HG02970 (cell line): ENCODE measurements around the gene ARID3A.

ENCODE experiments used
- ATAC-seq: cut with Tn5 transposase; IDR thresholded peaks from one replicate; pipeline ENCODE4 v1.9.1; 2021; ENCODE audit warnings: mild to moderate bottlenecking, moderate library complexity, moderate number of reproducible peaks; ENCODE audit not compliant: unreplicated experiment, low FRiP score

ARID3A gene

DNA sequence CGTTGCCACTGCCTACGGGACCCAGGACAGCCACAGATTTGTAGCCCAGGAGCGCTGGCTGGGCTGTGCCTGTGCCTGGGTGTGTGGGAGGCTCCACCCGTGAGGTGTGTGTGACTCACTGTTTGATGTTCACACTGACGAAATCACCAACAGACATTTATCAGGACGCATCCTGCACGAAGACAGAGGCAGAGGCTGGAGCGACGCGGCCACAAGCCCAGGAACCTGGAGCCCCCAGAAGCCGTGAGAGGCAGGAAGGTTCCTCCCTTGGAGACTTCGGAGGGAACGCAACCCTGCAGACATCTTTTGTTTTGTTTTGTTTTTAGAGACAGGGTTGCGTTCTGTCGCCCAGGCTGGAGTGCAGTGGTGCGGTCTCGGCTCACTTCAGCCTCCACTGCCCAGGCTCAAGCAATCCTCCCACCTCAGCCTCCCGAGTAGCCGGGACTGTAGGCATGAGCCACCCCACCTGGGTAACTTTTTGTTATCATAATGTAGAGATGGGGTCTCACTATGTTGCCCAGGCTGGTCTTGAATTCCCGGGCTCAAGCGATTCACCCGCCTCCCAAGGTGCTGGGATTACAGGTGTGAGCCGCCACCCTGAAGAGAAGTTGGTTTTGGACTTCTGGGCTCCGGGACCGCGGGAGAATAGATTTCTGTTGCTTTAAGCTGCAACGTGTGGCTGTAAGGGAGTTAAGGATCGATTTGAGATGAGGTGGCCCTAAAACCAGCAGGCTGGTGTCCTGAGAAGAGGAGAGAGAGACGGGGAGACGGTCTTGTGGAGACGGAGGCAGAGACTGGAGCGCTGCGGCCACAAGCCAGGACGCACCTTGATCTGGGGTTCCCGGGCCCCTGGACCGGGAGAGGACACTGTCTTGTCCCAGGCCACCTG lies 33.4 kb downstream of the ARID3A start:
- ATAC-seq, result no peak

DNA sequence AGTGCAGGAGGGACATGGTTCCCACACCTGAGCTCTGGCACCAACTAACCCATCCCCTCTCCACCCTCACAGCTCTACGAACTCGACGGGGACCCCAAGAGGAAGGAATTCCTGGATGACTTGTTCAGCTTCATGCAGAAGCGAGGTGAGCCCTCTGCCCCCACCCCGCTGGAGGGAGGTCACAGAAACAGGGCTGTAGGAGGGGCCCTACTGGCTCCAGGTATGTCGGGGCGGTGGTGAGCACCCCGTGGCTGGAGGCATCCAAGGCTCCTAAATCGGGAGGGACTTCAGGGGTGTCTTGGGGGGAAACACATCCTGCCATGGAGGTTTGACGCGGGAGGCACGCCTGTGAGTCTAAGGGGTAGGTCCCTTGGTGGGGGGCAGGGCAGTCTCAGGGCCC lies 34.2 kb downstream of the ARID3A start:
- ATAC-seq, result no peak

DNA sequence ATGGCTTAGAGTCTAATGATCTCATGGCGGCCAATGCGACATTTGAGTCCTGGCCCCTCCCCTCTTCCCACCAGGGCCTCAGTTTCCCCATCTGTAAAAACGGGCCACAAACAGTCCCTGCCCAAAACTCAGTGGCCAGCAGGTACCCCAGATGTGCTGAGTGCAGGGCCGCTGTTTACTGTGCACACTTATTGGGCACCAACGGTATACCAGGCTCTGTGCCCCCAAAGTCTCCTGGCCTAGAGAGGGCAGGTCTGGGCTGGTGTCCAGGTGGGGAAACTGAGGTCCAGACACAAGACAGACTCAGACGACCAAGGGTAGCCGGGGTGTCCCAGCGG lies 34.7 kb downstream of the ARID3A start:
- ATAC-seq, result no peak

DNA sequence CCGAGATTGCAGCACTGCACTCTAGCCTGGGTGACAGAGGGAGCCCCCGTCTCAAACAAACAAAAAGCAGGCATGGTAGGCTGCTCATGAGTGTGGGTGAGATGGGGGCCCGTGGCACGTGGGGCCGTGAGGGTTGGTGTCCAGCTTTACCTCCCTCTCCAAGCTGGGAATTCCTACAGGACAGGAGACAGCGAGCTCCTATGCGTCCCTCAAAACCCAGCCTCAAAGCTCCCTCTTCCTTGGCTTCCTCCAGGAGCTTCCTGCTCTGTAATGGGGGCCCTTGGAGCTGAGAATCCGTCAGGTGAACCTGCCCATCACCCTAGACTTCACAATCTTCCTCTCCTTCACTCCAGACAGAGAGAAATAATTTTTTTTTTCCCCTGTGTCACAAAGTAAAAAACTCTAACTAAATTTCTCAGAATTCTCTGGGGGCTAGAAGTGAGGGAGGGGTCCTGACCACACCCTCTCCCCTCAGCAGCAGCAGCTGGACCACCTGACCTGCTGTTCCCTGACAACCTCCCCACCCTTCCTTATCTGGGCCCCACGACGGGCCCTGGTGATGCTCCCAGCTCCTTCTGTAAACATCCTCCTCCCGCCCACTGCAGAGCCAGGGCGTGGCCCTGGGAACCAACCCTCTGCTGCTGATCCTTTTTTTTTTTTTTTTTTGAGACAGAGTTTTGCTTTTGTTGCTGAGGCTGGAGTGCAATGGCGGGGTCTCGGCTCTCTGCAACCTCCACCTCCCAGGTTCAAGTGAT lies 36.2 kb downstream of the ARID3A start:
- no peak for ATAC-seq

DNA sequence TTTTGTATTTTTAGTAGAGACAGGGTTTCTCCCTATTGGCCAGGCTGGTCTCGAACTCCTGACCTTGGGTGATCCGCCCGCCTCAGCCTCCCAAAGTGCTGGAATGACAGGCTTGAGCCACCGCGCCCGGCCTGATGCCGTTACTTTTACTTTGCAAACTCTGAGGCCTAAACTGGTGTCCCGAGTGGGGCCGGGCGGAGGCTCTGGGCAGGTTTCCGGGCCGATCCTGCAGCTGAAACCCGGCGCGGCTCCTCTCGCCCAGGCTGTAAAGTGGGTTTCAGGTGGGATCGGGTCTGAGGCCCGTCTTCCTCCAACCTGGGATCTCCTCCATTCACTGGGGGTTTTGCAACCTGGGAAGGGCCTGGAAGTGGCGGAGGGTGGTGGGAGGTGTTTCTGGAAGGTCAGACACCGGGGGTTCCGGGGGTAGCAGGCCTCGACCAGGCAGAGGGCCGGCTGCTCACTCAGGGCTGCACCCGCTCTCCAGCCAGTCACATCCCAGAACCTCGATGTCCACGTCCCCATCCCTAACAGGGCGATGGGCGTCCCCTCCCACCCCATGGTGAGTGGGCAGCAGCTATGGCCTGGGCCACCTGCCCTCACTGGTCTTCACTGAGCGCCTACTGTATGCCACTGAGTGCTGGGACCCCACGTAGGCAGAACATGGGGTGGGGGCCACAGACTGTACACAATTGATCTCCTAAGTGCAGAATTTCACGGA lies 37.0 kb downstream of the ARID3A start:
- ATAC-seq, result no peak

DNA sequence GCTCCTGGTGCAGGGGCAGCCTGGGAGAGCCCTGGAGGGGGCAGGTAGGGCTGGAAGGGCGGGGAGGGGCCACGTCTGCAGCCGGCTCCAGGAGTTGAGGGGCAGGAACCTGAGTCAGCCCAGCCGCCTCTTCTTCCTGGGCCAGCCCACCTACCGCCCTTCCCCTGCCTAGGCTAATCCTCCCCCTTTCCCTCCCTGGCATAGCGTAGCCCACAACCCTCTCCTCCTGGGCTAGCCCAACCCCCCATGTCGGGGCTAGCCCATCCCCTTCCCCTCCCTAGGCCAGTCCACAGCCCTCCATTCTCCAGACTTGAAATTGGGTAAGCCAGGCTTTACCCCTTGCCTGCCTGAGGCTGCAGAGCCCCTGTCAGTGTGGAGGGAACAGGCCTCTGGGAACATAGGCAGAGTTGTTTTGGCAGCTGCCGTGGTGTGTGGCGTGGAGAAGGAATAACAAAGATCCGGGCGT lies 37.7 kb downstream of the ARID3A start:
- ATAC-seq, result no peak

DNA sequence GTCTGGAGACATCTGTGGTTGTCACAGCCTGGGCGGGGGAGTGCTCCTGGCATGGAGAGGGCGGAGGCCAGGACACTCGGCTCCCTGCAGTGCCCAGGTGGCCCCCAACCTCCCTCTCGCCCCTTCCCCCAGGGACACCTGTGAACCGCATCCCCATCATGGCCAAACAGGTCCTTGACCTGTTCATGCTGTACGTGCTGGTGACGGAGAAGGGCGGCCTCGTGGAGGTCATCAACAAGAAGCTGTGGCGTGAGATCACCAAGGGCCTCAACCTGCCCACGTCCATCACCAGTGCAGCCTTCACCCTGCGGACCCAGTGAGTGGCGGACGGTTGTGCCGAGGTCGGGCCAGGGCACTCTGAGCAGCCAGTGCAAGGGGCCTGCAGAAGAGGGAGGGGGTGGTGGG lies 38.3 kb downstream of the ARID3A start:
- no peak for ATAC-seq

DNA sequence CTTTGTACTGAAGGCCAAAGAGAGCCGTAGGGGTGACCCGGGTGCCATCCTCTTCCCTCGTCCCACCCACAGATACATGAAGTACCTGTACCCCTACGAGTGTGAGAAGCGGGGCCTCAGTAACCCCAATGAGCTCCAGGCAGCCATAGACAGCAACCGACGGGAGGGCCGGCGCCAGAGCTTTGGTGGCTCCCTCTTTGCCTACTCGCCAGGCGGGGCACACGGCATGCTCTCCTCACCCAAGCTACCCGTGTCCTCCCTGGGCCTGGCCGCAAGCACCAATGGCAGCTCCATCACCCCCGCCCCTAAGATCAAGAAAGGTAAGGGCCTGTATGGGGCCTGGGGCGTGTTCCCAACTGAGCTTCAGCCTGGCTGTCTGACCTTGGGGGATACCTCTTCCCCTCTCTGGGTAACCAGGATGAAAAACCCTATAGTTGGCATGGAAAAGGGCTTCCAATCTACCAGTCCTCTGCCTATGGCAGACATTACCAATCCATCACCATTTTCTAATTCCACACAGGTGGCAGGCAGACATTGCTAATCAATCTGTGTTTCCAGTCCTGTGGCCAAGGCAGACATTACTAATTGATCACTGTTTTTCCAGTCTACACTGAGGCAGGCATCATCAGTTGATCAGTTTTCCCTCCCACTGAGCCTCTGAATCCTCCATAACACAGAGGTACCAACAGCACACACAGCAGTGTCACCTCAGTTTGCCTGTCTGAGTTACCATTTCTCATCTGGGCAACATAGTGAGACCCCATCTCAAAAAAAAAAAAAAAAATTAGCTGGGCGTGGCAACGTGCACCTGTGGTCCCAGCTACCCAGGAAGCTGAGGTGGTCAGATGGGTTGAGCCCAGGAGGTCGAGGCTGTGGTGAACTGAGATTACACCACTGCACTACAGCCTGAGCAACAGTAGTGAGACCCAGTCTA lies 39.2 kb downstream of the ARID3A start:
- ATAC-seq, result no peak

DNA sequence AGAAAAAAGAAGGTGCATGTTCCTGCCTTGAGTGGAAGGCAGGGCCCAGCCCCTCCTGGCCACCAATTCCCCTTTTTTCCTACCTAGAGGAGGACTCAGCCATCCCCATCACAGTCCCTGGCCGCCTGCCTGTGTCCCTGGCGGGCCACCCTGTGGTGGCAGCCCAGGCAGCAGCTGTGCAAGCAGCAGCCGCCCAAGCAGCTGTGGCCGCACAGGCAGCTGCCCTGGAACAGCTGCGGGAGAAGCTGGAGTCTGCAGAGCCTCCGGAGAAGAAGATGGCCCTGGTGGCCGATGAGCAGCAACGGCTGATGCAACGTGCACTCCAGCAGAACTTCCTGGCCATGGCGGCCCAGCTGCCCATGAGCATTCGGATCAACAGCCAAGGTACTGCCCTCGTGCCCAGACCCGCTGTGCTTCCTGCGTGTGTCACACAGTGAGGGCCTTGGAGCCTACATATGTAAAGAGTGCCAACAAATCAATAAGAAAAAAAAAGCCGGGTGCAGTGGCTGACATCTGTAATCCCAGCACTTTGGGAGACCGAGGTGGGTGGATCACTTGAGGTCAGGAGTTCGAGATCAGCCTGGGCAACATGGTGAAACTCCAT lies 40.8 kb downstream of the ARID3A start:
- no peak for ATAC-seq

DNA sequence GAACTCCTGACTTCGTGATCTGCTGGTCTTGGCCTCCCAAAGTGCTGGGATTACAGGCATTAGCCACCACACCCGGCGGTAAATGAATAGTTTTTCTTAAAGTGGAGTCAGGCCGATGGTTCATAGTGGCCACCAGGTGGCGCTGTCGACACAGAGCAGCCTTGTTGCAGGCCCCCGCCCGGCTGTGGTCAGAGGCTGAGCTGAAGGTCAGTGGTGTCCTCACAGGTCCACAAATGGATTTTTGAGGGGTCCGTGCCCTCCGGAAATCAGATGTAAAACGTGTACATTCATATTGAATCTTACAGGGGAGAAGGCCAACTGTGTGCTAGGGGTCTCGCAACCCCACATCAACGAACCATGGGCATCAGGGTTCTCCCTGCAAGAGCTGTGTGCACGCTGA lies 44.9 kb downstream of the ARID3A start:
- ATAC-seq, result no peak

DNA sequence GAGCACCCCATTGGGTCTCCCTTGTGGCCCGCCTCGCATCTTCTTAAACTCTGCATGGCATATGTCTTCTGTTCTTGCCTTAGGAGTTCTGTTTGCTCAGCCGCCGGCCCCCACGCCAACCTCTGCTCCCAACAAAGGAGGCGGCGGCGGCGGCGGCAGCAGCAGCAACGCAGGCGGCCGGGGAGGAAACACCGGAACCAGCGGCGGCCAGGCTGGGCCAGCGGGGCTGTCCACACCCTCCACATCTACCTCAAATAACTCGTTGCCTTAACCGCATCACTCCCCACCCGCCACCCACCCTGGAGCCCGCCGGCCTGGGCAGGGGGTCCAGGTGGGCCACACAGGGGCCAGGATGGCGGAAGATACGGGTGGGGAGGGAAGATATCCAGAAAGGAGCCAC lies 46.0 kb downstream of the ARID3A start:
- ATAC-seq, result no peak

DNA sequence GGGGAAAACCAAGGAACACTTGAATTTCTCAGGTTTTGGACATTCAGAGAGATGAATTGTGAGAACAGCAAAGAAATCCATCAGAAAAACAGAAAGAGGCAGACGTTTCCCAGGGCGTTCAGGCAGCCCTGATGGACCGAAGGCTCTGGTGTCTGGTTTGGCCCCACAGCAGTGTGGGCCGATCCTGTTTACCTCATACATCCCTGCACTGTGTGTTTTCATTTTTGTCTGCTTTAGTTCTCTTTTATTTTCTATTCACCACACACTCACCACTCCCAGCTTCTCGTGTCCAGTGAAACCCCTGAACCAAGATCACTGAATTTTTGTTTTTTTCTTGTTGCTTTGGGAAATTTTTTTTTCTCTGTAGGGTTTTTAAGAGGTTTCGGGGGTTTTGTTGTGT lies 46.4 kb downstream of the ARID3A start:
- ATAC-seq, result no peak

DNA sequence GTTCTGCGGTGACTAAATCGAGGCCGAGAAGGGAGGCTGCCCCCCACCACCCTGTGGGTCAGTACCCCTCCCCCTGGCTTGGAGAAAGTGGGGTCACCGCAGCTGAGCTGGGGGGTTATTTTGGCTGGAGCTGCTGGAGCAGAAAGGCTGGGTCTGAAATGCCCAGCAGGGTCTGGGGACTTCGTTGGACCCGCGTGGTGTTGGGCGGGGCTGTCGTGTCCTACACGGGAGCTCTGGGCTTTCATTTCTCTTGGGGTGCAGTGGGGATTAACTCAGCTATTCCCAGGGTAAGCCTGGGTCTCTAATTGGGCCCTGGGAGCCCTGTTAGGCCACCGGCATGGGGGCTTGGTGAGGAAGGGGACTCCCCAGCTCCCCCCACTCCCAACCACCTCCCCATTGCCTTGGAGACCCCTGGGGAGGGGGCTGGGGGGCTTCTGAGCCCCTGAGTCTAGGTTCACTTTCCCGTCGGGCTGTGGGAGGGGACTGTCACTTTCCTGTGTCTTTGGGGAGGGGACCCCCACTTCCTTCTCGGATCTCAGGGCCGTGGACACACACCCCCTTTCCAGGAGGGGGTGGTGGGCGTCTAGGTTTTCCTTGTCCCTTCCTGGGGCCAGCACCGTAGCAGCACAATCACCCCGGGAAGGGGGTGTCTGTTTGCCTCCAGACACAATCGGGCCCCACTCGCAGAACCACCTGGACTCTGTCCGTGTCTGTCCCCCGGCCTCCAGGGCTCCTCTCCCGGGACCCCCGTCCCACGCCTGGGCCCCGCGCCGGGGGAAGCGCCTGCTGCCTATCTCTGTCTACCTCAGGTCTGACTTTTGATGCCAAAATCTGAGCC lies 48.1 kb downstream of the ARID3A start:
- no peak for ATAC-seq

DNA sequence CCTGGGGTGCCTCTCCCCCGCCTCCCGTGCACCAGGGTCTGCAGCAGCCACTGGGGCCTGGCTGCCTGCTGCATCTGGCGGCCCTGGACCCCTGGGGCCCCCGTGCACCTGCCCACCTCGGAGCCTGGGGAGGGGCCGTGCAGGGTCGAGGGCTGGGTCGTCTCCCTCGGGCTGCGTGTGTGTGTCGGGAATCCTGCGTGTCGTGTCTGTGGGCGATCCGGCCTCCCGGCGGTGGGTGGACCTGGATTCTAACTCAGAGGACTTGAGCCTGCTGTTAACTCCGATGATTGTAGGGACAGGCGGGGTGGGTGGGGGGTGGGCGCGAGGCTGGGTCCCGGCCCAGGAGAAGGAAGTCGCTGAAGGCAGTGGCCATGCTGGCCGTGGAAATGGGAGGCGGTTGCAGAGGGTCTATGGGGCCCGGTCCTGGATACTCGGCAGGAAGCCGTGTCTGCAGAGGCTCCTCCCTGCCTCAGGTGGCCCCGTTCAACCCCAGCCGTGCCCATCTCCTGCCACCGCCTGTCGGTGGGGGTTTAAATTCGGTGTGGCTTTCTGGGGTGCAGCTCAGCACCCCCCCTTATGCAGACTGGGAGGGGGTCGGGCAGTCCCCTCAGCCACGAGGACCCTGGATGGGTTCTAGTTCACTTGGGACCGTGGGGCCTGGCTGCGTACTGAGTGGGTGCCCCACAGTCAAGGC lies 48.9 kb downstream of the ARID3A start:
- no peak for ATAC-seq

DNA sequence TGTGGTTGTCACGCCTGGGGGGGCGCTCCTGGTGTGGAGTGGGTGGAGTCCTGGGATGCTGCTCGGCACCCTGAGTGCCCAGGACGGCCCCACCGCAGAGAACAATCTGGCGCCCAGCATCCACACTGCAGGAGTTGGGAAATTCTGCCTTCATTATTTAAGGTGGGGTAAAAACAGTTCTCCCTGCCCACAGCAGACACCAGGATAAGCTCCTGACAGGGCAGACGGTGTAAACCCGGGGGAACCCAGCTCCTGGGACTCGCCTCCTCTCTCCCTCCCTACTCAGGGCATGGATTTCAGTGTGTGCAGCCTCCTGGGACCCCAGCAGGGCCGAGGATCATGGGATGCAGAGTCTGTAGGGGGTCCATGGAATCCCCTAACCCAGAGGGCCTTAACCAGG lies 50.6 kb downstream of the ARID3A start:
- no peak for ATAC-seq

DNA sequence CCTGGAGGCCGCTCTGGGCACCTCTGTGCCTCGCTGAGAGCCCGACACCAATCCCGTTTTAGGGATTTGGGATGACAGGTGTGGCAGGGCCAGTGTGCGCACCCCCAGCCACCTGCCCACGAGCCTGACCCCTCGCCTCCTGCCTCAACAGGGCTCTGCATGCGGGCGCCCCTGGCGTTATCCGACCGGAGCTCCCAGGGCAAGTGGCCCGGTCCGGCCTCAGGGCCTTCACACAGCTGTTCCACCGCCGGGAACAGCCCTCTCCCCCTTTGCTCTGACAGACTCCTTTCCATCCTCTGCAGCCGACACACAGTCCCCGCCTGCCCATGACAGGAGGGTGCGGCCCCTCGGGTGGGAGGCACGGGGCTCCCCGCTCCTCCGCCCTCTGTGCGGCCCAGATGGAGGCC lies 51.2 kb downstream of the ARID3A start:
- ATAC-seq, result no peak

DNA sequence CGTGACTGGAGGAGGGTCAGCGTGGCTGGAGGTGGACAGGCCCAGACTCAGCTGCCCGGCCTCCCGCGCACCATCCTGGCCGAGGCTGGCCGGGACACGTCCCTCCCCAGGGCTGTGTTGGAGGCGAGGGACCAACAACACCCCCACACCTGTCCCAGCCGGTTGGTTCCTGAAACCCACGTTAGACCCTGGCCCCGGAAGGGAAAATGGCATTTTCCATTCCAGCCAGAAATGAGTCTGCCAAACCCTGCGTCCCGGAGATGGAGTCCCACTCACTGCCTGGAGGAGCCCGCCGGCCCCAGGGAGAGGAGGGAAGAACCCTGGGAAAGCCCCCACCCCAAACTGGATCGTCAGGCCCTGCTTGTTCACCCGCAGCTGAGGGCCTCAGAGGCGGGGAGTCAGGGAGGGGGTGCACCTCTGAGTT lies 53.5 kb downstream of the ARID3A start:
- no peak for ATAC-seq
